Endothelial cell of umbilical vein (primary cell): Measurements from ENCODE around the gene ABLIM2.

Experiments used
- EZH2 ChIP-seq: IDR thresholded peaks from 2 replicates; pipeline ENCODE4 v1.6.1; 2012; ENCODE audit warnings: borderline replicate concordance, low read depth, mild to moderate bottlenecking, moderate library complexity, low read length, inconsistent platforms; ENCODE audit not compliant: severe bottlenecking
- GATA2 ChIP-seq: IDR thresholded peaks from 2 replicates; pipeline ENCODE4 v1.7.0; 2011; ENCODE audit warnings: low read depth, mild to moderate bottlenecking, moderate library complexity, mixed read lengths, low read length; ENCODE audit not compliant: insufficient read length, insufficient read depth
- POLR2A ChIP-seq: IDR thresholded peaks from 2 replicates; pipeline ENCODE4 v1.6.1; 2012; ENCODE audit warnings: low read depth, mild to moderate bottlenecking, control low read depth, low read length
- POLR2AphosphoS5 ChIP-seq: IDR thresholded peaks from 2 replicates; pipeline ENCODE4 v1.6.1; 2012; ENCODE audit warnings: low read depth, mild to moderate bottlenecking, control low read depth, low read length, moderate library complexity; ENCODE audit not compliant: insufficient read depth
- TF ChIP-seq, protein P1 (sequence below): IDR thresholded peaks from 2 replicates; pipeline ENCODE4 v1.6.1; 2011; ENCODE audit not compliant: insufficient read depth, insufficient read length
- TF ChIP-seq, protein P2 (sequence below), 2 donors: IDR thresholded peaks; 1 replicate in 1 of 2; 2 replicates in 1 of 2; pipeline ENCODE4 v1.5.1; 2011; ENCODE audit warnings: low read length in 2 of 2, mild to moderate bottlenecking in 2 of 2, moderate library complexity in 2 of 2, control low read depth in 1 of 2, inconsistent platforms in 1 of 2, low read depth in 1 of 2; ENCODE audit not compliant: insufficient read depth in 1 of 2; ENCODE audit errors: extremely low read depth in 1 of 2

DNA sequence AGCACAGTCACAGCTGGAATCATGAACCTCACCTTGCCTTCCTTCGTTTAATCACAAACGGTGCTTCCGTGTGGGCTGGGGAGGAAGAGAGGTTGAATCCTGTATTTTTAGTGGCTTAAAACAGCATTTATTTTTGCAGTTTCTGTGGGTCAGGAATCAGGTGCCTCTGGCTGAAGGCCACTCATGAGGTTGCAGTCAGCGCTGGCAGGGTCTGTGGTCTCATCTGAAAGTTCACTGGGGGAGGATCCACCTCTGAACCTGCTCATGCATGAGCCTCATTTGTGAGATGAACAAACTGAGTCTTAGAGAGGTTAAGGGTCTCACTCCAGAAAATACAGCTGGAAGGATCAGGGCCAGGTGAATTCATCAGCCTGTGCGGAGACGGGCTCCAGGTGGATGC is 17.1 kb upstream of the ABLIM2 start:
- TF ChIP-seq, protein P1, sequence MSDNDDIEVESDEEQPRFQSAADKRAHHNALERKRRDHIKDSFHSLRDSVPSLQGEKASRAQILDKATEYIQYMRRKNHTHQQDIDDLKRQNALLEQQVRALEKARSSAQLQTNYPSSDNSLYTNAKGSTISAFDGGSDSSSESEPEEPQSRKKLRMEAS: no peak
- TF ChIP-seq, protein P2, sequence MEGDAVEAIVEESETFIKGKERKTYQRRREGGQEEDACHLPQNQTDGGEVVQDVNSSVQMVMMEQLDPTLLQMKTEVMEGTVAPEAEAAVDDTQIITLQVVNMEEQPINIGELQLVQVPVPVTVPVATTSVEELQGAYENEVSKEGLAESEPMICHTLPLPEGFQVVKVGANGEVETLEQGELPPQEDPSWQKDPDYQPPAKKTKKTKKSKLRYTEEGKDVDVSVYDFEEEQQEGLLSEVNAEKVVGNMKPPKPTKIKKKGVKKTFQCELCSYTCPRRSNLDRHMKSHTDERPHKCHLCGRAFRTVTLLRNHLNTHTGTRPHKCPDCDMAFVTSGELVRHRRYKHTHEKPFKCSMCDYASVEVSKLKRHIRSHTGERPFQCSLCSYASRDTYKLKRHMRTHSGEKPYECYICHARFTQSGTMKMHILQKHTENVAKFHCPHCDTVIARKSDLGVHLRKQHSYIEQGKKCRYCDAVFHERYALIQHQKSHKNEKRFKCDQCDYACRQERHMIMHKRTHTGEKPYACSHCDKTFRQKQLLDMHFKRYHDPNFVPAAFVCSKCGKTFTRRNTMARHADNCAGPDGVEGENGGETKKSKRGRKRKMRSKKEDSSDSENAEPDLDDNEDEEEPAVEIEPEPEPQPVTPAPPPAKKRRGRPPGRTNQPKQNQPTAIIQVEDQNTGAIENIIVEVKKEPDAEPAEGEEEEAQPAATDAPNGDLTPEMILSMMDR (IDR thresholded peaks at IDR 0.05; ENCODE audit: extremely low read depth in 1 of 2, insufficient read depth in 1 of 2, low read depth in 1 of 2, low read length in 2 of 2): no peak
- TF ChIP-seq POLR2AphosphoS5: no peak
- TF ChIP-seq GATA2: no peak
- no peak for TF ChIP-seq POLR2A
- TF ChIP-seq EZH2: no peak
